Endothelial cell of umbilical vein (primary cell): ENCODE measurements around the gene SRGAP3. TPM values are rescaled to one million over a fixed set of nuclear protein-coding genes. Genes with fewer than 3 reads are reported as not detected.

Experiments
- BruUV-seq: library from RNA; stranded (reverse); fragments of 400-500 nt; replicated peaks from 2 replicates; lab custom pipeline; 2021; lab: Mats Ljungman, UMichigan
- CTCF ChIA-PET: fragments of 300-600, 350-600 bp; sonication (Branson Sonifier 250); formaldehyde crosslinking; loops from one replicate; lab custom pipeline; 2021; ENCODE audit warnings: antibody characterized with exemption, inconsistent platforms; lab: Charles Lee
- POLR2A ChIA-PET: fragments of 300-600, 350-600 bp; sonication (Branson Sonifier 250); formaldehyde crosslinking; loops from one replicate; lab custom pipeline; 2021; ENCODE audit warnings: antibody characterized with exemption, inconsistent platforms; lab: Charles Lee
- DNase-seq: peaks from one replicate; pipeline ENCODE4 v3.0.0-alpha.2; 2011; ENCODE audit warnings: low read depth, low spot score
- FAIRE-seq: peaks from 2 replicates; lab custom pipeline; 2011; peaks lifted over from hg19 to GRCh38; lab: Jason Lieb, UNC
- H2AFZ ChIP-seq: 2 replicates; pipeline ENCODE4 v1.6.0; 2012; ENCODE audit warnings: low read depth, low read length, control low read depth, inconsistent platforms
- H3K27ac ChIP-seq: 2 replicates; pipeline ENCODE4 v1.5.1; 2011; ENCODE audit warnings: low read depth, mild to moderate bottlenecking, control low read depth, low read length, moderate library complexity; ENCODE audit not compliant: insufficient read depth
- H3K27me3 ChIP-seq, 2 experiments: 2 replicates each; pipeline versions ENCODE4 v1.6.0 to v1.6.1; 2011; ENCODE audit warnings: low read length in 2 of 2, mixed read lengths in 1 of 2; ENCODE audit not compliant: control insufficient read depth in 2 of 2, insufficient read depth in 2 of 2
- H3K36me3 ChIP-seq, 2 experiments: 2 replicates in 1 of 2; 3 replicates in 1 of 2; pipeline ENCODE4 v1.5.1; 2011; ENCODE audit warnings: low read length in 2 of 2, mild to moderate bottlenecking in 1 of 2, moderate library complexity in 1 of 2; ENCODE audit not compliant: control insufficient read depth in 2 of 2, insufficient read depth in 2 of 2; ENCODE audit errors: extremely low read depth in 1 of 2
- H3K4me1 ChIP-seq: 3 replicates; pipeline ENCODE4 v1.5.1; 2011; ENCODE audit warnings: mild to moderate bottlenecking, low read length; ENCODE audit not compliant: control insufficient read depth, insufficient read depth; ENCODE audit errors: extremely low read depth
- H3K4me2 ChIP-seq: 2 replicates; pipeline ENCODE4 v1.6.1; 2011; ENCODE audit warnings: low read length, control low read depth, mixed read lengths; ENCODE audit not compliant: insufficient read depth
- H3K4me3 ChIP-seq, 3 experiments: fragments of 200-600 bp in 1 of 3; sonication (generic), shearing (Covaris generic) in 1 of 3; replicated peaks in 1 of 3; 2 replicates each; pipeline ENCODE4 v1.5.1; 2011 to 2016; ENCODE audit warnings: control low read depth in 3 of 3, low read length in 3 of 3, mild to moderate bottlenecking in 2 of 3, inconsistent platforms in 1 of 3, low read depth in 1 of 3, moderate library complexity in 1 of 3; ENCODE audit not compliant: insufficient read depth in 1 of 3
- H3K79me2 ChIP-seq: 2 replicates; pipeline ENCODE4 v1.6.0; 2012; ENCODE audit warnings: low read length, inconsistent platforms; ENCODE audit not compliant: control insufficient read depth, insufficient read depth
- H3K9ac ChIP-seq: replicated peaks from 2 replicates; pipeline ENCODE3; 2011; ENCODE audit warnings: low read length, control low read depth; ENCODE audit not compliant: insufficient read depth; ENCODE audit errors: extremely low read depth
- H3K9me1 ChIP-seq: replicated peaks from 3 replicates; pipeline ENCODE4 v1.6.0; 2011; ENCODE audit warnings: mild to moderate bottlenecking, low read length; ENCODE audit not compliant: control insufficient read depth, insufficient read depth; ENCODE audit errors: extremely low read depth
- H3K9me3 ChIP-seq: replicated peaks from 2 replicates; pipeline ENCODE4 v1.5.1; 2012; ENCODE audit warnings: low read length, inconsistent platforms; ENCODE audit not compliant: control insufficient read depth, insufficient read depth
- H4K20me1 ChIP-seq: replicated peaks from 2 replicates; pipeline ENCODE3; 2011; ENCODE audit warnings: mild to moderate bottlenecking, low read length; ENCODE audit not compliant: control insufficient read depth, insufficient read depth; ENCODE audit errors: extremely low read depth
- CTCF ChIP-seq, 2 donors: IDR thresholded peaks; 1 replicate in 1 of 2; 2 replicates in 1 of 2; pipeline ENCODE4 v1.5.1; 2011; ENCODE audit warnings: low read length in 2 of 2, mild to moderate bottlenecking in 2 of 2, moderate library complexity in 2 of 2, control low read depth in 1 of 2, inconsistent platforms in 1 of 2, low read depth in 1 of 2; ENCODE audit not compliant: insufficient read depth in 1 of 2; ENCODE audit errors: extremely low read depth in 1 of 2
- EZH2 ChIP-seq: IDR thresholded peaks from 2 replicates; pipeline ENCODE4 v1.6.1; 2012; ENCODE audit warnings: borderline replicate concordance, low read depth, mild to moderate bottlenecking, moderate library complexity, low read length, inconsistent platforms; ENCODE audit not compliant: severe bottlenecking
- FOS ChIP-seq: IDR thresholded peaks from 2 replicates; pipeline ENCODE4 v1.6.1; 2011; ENCODE audit warnings: mild to moderate bottlenecking, low read length, moderate library complexity, borderline replicate concordance; ENCODE audit not compliant: insufficient read depth
- GATA2 ChIP-seq: IDR thresholded peaks from 2 replicates; pipeline ENCODE4 v1.7.0; 2011; ENCODE audit warnings: low read depth, mild to moderate bottlenecking, moderate library complexity, mixed read lengths, low read length; ENCODE audit not compliant: insufficient read length, insufficient read depth
- JUN ChIP-seq: IDR thresholded peaks from 2 replicates; pipeline ENCODE4 v1.6.1; 2011; ENCODE audit warnings: borderline replicate concordance, low read depth; ENCODE audit not compliant: insufficient read length, insufficient read depth
- MAX ChIP-seq: IDR thresholded peaks from 2 replicates; pipeline ENCODE4 v1.6.1; 2011; ENCODE audit not compliant: insufficient read depth, insufficient read length
- MYC ChIP-seq: IDR thresholded peaks from one replicate; pipeline ENCODE4 v1.6.1; 2011; ENCODE audit warnings: mild to moderate bottlenecking, low read depth, low read length
- POLR2A ChIP-seq: IDR thresholded peaks from 2 replicates; pipeline ENCODE4 v1.6.1; 2012; ENCODE audit warnings: low read depth, mild to moderate bottlenecking, control low read depth, low read length
- POLR2AphosphoS5 ChIP-seq: IDR thresholded peaks from 2 replicates; pipeline ENCODE4 v1.6.1; 2012; ENCODE audit warnings: low read depth, mild to moderate bottlenecking, control low read depth, low read length, moderate library complexity; ENCODE audit not compliant: insufficient read depth
- dilution Hi-C: fragments of 300-500 bp; cut with MboI; formaldehyde crosslinking; loops from one replicate; pipeline ENCODE4 v1.15.0; 2019; ENCODE audit warnings: low sequenced_read_pairs; ENCODE audit not compliant: extremely low pct_ligation_motif_present
- intact Hi-C: fragments of 100-400 bp; cut with micrococcal nuclease; formaldehyde crosslinking; loops from one replicate; pipeline ENCODE4 v1.10.0; 2022
- polyA plus RNA-seq, 4 experiments: library from polyadenylated mRNA; depleted of rRNA in 3 of 4; stranded (reverse) in 3 of 4; unstranded in 1 of 4; fragments of >200 nt; gene quantifications; 2 replicates each; pipeline versions ENCODE4 v1.2.1 to v1.2.3, GENCODE V29; 2011 to 2012; ENCODE audit warnings: missing spikeins in 1 of 4
- total RNA-seq: library from RNA; stranded (reverse); gene quantifications from 2 replicates; pipeline ENCODE4 v1.2.3, GENCODE V29; 2021

Gene SRGAP3
- total and polyA plus RNA-seq, 2 donors (not counting 3 experiments of a cell fraction or from before 2014, with no cell fraction given): 0.06 TPM; not detected in 1

- intact Hi-C loops: no loop called here
- BruUV-seq: no TSS peak
- no peak for FAIRE-seq
- no peak overlapping the region for H3K9ac ChIP-seq
- ChIA-PET CTCF (no interaction called here), POLR2A (no interaction called here)
- no peaks in the 10 kb centered on the region for H3K79me2 ChIP-seq
- no peak for TF ChIP-seq MYC
- TF ChIP-seq POLR2AphosphoS5: no peak
- TF ChIP-seq EZH2: no peak
- H3K36me3 ChIP-seq: no peaks in the 10 kb centered on the region
- H3K27ac ChIP-seq: no peak overlapping the region
- H3K27me3 ChIP-seq: peaks cover 0 to 3% of the 10 kb centered on the region in 2 experiments
- no peaks in the 10 kb centered on the region for H4K20me1 ChIP-seq
- no peaks in the 10 kb centered on the region for H3K4me1 ChIP-seq
- no peak overlapping the region for H3K4me2 ChIP-seq
- dilution Hi-C loops: no loop called here
- no peak overlapping the region for H2AFZ ChIP-seq
- no peaks in the 10 kb centered on the region for H3K9me3 ChIP-seq
- no peak for DNase-seq
- H3K9me1 ChIP-seq: no peaks in the 10 kb centered on the region
- no peak overlapping the region for H3K4me3 ChIP-seq
Observed at GRCh38 chr3:9247941-9248521, 1.4 kb downstream of the SRGAP3 start.

- Histone ChIP-seq H3K4me1 (no peaks in the 10 kb centered on the region), H4K20me1 (no peaks in the 10 kb centered on the region), H3K79me2 (no peaks in the 10 kb centered on the region), H3K9me1 (no peaks in the 10 kb centered on the region), H2AFZ (no peak overlapping the region), H3K4me2 (no peak overlapping the region), H3K9ac (no peak overlapping the region), H3K36me3 (no peaks in the 10 kb centered on the region), H3K27ac (no peak overlapping the region), H3K4me3 (no peak overlapping the region), H3K9me3 (no peaks in the 10 kb centered on the region), H3K27me3 (peaks cover 0 to 3% of the 10 kb centered on the region in 2 experiments)
- no TSS peak for BruUV-seq
- POLR2A ChIA-PET: no interaction called here
- intact Hi-C loops: no loop called here
- FAIRE-seq: no peak
- CTCF ChIA-PET: no interaction called here
- dilution Hi-C loops: no loop called here
- TF ChIP-seq JUN (no peak), EZH2 (no peak), CTCF (IDR thresholded peaks at IDR 0.05; ENCODE audit: extremely low read depth in 1 of 2, insufficient read depth in 1 of 2, low read depth in 1 of 2, low read length in 2 of 2) (no peak), MAX (no peak), POLR2AphosphoS5 (no peak), MYC (no peak), GATA2 (no peak), FOS (no peak), POLR2A (no peak)
- no peak for DNase-seq
Observed at GRCh38 chr3:9247361-9247940, 2.0 kb downstream of the SRGAP3 start.
